Prostate gland (tissue), 2 donors: ENCODE results near the gene RAPSN. TPM values are rescaled to one million over a fixed set of nuclear protein-coding genes. Genes with fewer than 3 reads are reported as not detected.

Source experiments
- DNase-seq: peaks from one replicate; pipeline ENCODE4 v3.0.0-alpha.2; 2019; ENCODE audit warnings: low spot score
- H3K27ac ChIP-seq, 2 donors: fragments of 200-600 bp; sonication (generic); 2 replicates each; pipeline ENCODE4 v1.5.1; 2017 to 2019
- H3K27me3 ChIP-seq: fragments of 200-600 bp; sonication (generic); replicated peaks from 2 replicates; pipeline ENCODE4 v1.5.1; 2019; ENCODE audit not compliant: insufficient read depth
- H3K36me3 ChIP-seq, 2 donors: fragments of 200-600 bp; sonication (generic); 1 replicate in 1 of 2; 2 replicates in 1 of 2; pipeline versions ENCODE4 v1.5.1 to v1.8.1; 2017 to 2019
- H3K4me1 ChIP-seq: fragments of 200-600 bp; sonication (generic); replicated peaks from 2 replicates; pipeline ENCODE4 v1.5.1; 2019
- H3K4me3 ChIP-seq, 2 donors: fragments of 200-600 bp; sonication (generic); 2 replicates each; pipeline ENCODE4 v1.5.1; 2017 to 2019
- H3K9me3 ChIP-seq: fragments of 200-600 bp; sonication (generic); 2 replicates; pipeline ENCODE4 v1.5.1; 2017
- CTCF ChIP-seq, 4 experiments: fragments of 200-600 bp in 2 of 4; fragments of 450-650 bp in 2 of 4; sonication (generic) in 2 of 4; IDR thresholded peaks; 1 replicate in 3 of 4; 2 replicates in 1 of 4; pipeline ENCODE4 v1.5.1; 2016 to 2019; ENCODE audit warnings: antibody characterized with exemption in 4 of 4, mild to moderate bottlenecking in 2 of 4, moderate library complexity in 2 of 4
- POLR2A ChIP-seq: fragments of 450-650 bp; IDR thresholded peaks from one replicate; pipeline ENCODE4 v1.6.1; 2016; ENCODE audit warnings: antibody characterized with exemption, mild to moderate bottlenecking
- POLR2AphosphoS5 ChIP-seq: sonication (generic); formaldehyde crosslinking; IDR thresholded peaks from one replicate; pipeline ENCODE4 v1.6.1; 2017; ENCODE audit warnings: antibody characterized with exemption
- WGBS: methylation state at CpG from one replicate; pipeline ENCODE4 v1.1.5; 2018; 5-methylcytosine and 5-hydroxymethylcytosine counted together
- intact Hi-C: fragments of 100-400 bp; cut with DNase I; formaldehyde crosslinking; loops from one replicate; pipeline ENCODE4 v1.14.2; 2022
- microRNA-seq: library from miRNA; unstranded; fragments of <30 nt; microRNA quantifications from one replicate; pipeline ENCODE4, GENCODE V29; 2016
- small RNA-seq, 2 donors: library from RNA; depleted of rRNA; stranded (forward); fragments of <200 nt; gene quantifications; one replicate each; pipeline ENCODE3, GENCODE V24; 2016
- total RNA-seq, 2 donors: library from RNA; depleted of rRNA; stranded (reverse); fragments of >200 nt; gene quantifications; one replicate each; pipeline ENCODE4 v1.1.0, GENCODE V29; 2016

The RAPSN gene
- total RNA-seq, 2 donors from 2014 or later: 1.3 TPM; not detected in 1

- intact Hi-C loops: no loop called here
- Histone ChIP-seq H3K4me3 (no peak overlapping the region), H3K27ac (peak overlapping the region in 1 of 2 donors; percentile 53), H3K4me1 (no peaks in the 10 kb centered on the region), H3K9me3 (no peaks in the 10 kb centered on the region), H3K36me3 (no peaks in the 10 kb centered on the region), H3K27me3 (no peaks in the 10 kb centered on the region)
- DNase-seq: peak; percentile 78
- 77% methylated on average over 28 of the region's 28 CpGs for WGBS
- TF ChIP-seq POLR2AphosphoS5: peak; percentile 51
- no peak for TF ChIP-seq POLR2A
- TF ChIP-seq CTCF (IDR thresholded peaks at IDR 0.05): no peak
These were observed 60.0 kb downstream of the RAPSN start for GRCh38 chr11:47388697-47389576.

- Histone ChIP-seq H3K27ac (no peak overlapping the region), H3K36me3 (no peaks in the 10 kb centered on the region), H3K9me3 (no peaks in the 10 kb centered on the region), H3K27me3 (no peaks in the 10 kb centered on the region), H3K4me3 (no peak overlapping the region), H3K4me1 (no peaks in the 10 kb centered on the region)
- TF ChIP-seq POLR2A (no peak), POLR2AphosphoS5 (no peak), CTCF (IDR thresholded peaks at IDR 0.05) (no peak)
- no peak for DNase-seq
- intact Hi-C loops: no loop called here
- 65% methylated on average over 13 of the region's 13 CpGs for WGBS
These were observed 60.8 kb downstream of the RAPSN start for GRCh38 chr11:47387944-47388696.

Small RNA genes lying within 50 kb of the gene (microRNA-seq; reads per million reads assigned to microRNA genes)
- not detected for gene MIR4487

Small RNA genes lying within 50 kb of the gene (small RNA-seq; reads per million reads assigned to genes)
- gene MIR4487: 0 reads per million in 2 donors

Other genes with a start within 250 kb of the RAPSN start
- gene DDB2, start 234.2 kb downstream of the RAPSN start, total RNA-seq: 10 to 100 TPM; 27.4 to 41.3 TPM
- gene ACP2, start 200.3 kb downstream of the RAPSN start, total RNA-seq: 100 to 1,000 TPM in 1 of 2 donors, 10 to 100 TPM in 1; 94.6 to 104 TPM
- gene NR1H3, start 191.1 kb downstream of the RAPSN start, total RNA-seq: 10 to 100 TPM; 31.8 to 34.2 TPM
- gene MADD, start 179.0 kb downstream of the RAPSN start, total RNA-seq: 10 to 100 TPM; 53.6 to 87.3 TPM
- under 1 TPM in 1 of 2 donors, not detected in 1; 0.91 TPM for gene MYBPC3, start 96.4 kb downstream of the RAPSN start, total RNA-seq
- 10 to 100 TPM in 1 of 2 donors, 1 to 10 TPM in 1; 6.8 to 13.4 TPM for gene SPI1, start 70.6 kb downstream of the RAPSN start, total RNA-seq
- gene SLC39A13, start 40.5 kb downstream of the RAPSN start, total RNA-seq: 10 to 100 TPM; 53.1 to 93.7 TPM
- 100 to 1,000 TPM in 1 of 2 donors, 10 to 100 TPM in 1; 99.2 to 133 TPM for gene PSMC3, start 22.7 kb downstream of the RAPSN start, total RNA-seq
- gene CELF1, start 104.0 kb upstream of the RAPSN start, total RNA-seq: 100 to 1,000 TPM in 1 of 2 donors, 10 to 100 TPM in 1; 68.9 to 134 TPM
- gene PTPMT1, start 116.5 kb upstream of the RAPSN start, total RNA-seq: 100 to 1,000 TPM; 153 to 184 TPM
- gene KBTBD4, start 129.8 kb upstream of the RAPSN start, total RNA-seq: 10 to 100 TPM; 26.8 to 30.6 TPM
- 10 to 100 TPM; 69.6 to 77.7 TPM for gene NDUFS3, start 129.9 kb upstream of the RAPSN start, total RNA-seq
- gene FAM180B, start 137.5 kb upstream of the RAPSN start, total RNA-seq: not detected
- gene C1QTNF4, start 145.3 kb upstream of the RAPSN start, total RNA-seq: 10 to 100 TPM in 1 of 2 donors, 1 to 10 TPM in 1; 2.1 to 13.0 TPM
- gene MTCH2, start 193.4 kb upstream of the RAPSN start, total RNA-seq: 10 to 100 TPM; 48.4 to 56.8 TPM